AG09309 (cell line): ENCODE results near the gene ZC3H18.

ENCODE experiments used
- DNase-seq: peaks from one replicate; pipeline ENCODE4 v3.0.0-alpha.2; 2010; ENCODE audit warnings: low read depth
- H3K4me3 ChIP-seq: 2 replicates; pipeline ENCODE4 v1.5.1; 2011; ENCODE audit warnings: mild to moderate bottlenecking, low read depth, low read length, moderate library complexity; ENCODE audit not compliant: control insufficient read depth
- TF ChIP-seq, protein P1 (sequence below): IDR thresholded peaks from 2 replicates; pipeline ENCODE4 v1.5.1; 2011; ENCODE audit warnings: mild to moderate bottlenecking, low read depth, low read length, inconsistent platforms; ENCODE audit not compliant: insufficient read depth, control insufficient read depth; ENCODE audit errors: missing control alignments

The ZC3H18 gene

DNA sequence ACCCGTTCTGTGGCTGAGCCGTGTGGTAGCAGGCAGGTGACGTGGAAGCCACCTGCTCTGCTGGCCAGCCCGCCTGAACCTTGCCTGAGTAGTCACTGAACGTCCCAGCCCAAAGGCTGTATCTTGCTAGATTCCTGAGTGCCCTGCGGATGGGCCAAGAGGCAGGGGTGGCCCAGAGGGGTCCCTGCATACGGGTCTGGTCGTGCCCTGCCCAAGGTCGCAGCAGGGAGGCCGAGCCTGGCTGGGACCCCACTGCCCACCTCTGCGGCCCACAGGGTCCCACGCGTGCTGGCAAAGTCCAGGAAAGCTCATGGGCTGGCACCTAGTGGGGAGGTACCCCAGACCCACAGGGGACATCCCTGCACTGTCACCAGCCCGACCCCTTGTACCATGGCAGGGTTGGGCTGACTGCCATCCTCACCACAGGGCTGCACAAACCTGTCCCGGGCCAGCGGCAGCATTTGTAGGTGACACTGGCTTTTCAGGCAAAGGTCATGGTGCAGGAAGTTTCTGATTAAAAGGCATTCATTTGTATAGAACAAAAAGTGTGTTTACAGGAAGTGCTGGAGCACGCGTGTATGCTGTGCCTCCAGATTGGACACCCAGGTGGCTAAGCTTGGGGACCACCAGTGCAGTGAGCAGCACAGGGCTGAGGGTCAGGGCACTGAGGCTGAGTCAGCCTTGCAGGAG, 45.1 kb upstream of the ZC3H18 start:
- H3K4me3 ChIP-seq = no peak overlapping the region
- DNase-seq = no peak
- TF ChIP-seq, protein P1, sequence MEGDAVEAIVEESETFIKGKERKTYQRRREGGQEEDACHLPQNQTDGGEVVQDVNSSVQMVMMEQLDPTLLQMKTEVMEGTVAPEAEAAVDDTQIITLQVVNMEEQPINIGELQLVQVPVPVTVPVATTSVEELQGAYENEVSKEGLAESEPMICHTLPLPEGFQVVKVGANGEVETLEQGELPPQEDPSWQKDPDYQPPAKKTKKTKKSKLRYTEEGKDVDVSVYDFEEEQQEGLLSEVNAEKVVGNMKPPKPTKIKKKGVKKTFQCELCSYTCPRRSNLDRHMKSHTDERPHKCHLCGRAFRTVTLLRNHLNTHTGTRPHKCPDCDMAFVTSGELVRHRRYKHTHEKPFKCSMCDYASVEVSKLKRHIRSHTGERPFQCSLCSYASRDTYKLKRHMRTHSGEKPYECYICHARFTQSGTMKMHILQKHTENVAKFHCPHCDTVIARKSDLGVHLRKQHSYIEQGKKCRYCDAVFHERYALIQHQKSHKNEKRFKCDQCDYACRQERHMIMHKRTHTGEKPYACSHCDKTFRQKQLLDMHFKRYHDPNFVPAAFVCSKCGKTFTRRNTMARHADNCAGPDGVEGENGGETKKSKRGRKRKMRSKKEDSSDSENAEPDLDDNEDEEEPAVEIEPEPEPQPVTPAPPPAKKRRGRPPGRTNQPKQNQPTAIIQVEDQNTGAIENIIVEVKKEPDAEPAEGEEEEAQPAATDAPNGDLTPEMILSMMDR = no peak

DNA sequence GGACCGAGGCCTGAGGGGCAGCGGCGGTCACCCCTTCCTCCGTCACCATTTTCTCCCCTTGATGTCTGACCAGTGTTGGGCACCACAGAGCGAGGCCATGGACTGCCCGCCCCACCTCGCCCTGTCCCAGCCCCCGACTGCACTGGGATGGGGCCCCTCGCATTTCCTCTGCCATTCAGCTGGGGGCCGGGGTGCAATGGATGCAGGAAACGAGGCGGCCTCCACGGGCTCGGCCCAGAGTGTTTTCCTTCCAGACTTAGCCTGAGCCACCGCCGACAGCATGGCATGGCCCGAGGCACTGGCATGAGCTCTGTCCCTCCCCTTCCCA, 44.6 kb upstream of the ZC3H18 start:
- H3K4me3 ChIP-seq = no peak overlapping the region
- TF ChIP-seq, protein P1 = no peak
- DNase-seq = no peak

DNA sequence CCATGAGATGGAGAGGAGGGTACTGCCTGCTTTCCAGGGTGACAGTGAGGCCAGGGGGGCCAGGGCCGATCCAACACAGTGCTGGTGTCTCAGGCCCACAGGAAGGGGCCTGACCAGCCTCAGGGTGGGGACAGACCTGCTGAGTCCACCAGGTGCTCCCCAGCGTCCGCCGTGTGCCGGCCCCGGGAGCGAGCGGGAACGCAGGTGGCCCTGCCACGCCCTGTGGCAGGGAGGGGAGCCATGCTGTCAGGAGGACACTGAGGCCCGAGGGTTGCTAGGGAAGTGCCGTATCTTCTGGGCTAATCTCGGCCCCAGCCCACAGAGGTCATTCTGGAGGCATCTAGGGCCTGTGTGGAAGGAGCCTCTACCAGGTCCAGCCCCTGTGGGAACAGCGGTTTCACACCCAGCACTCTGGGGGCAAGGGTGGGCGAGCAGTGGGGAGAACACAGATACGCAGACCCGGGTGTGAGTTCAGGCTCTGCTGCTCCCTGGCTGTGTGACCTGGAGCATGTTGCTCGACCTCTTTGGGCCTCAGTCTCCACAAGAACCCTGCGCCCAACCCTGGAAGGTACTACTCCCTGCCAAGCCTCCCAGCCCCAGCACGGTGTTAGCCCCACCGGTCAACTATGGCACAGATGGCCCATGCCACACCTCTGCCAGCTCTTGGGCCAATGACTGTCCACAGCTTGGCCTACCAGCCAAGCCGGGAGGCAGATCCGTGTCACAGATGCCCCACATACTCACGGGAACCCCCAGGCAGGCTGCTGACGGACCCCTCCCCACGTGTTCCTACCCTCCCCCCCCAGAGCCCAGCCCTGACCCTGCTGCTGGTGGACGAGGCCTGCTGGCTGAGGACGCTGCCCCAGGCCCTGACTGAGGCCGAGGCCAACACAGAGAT, 43.9 kb upstream of the ZC3H18 start:
- H3K4me3 ChIP-seq = no peak overlapping the region
- TF ChIP-seq, protein P1 = no peak
- DNase-seq = no peak

DNA sequence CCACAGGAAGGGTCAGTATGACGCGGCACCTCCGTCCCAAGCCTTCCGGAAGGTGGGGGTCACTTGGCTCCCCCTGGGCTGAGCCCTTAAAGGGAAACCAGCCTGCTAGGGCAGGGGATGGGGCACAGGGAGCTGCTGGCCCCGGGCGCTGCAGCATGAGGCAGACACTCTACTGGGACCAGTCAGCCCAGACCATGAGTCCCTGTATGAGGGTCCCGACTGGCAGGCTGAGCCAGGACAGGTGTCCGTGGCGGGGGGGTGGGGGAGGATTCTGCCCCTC, 43.4 kb upstream of the ZC3H18 start:
- TF ChIP-seq, protein P1 = no peak
- DNase-seq = no peak
- no peak overlapping the region for H3K4me3 ChIP-seq

DNA sequence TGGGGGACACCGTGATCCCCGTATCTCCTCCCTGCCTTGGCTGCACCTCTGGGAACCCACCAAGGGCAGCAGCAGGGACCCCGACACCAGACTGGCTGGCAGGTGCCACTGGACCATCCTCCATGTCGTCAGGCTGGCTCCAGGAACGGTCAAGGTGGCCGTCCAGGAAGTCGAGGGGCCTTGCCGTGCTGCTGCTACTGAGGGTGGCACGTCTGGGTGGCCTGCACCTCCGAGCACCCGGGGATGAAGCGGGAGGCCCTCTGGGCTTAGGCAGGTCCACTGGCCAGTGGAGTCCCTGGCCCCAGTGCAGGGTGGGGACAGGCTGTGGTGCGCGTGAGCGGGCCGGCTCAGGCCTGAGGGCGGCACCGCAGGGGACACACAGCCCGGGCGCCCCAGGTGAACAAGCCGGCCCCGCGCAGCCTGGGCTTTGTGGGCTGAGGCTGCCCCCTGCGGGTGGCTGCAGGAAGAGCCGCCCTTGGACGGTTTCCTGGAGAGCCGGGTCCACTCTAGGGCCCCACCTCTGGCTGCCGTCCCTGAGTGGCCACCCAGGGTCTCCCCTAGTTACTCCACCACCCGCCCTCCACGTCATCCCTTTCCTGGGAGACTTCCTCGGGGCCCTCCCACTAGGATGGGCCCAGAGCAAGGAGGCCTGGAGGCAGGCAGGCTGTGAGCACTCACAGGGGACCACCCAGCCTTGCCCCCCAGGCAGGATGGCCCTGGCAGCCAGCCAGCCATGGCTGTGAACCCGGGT, 42.8 kb upstream of the ZC3H18 start:
- H3K4me3 ChIP-seq = no peak overlapping the region
- TF ChIP-seq, protein P1 = peak; percentile 81
- no peak for DNase-seq

DNA sequence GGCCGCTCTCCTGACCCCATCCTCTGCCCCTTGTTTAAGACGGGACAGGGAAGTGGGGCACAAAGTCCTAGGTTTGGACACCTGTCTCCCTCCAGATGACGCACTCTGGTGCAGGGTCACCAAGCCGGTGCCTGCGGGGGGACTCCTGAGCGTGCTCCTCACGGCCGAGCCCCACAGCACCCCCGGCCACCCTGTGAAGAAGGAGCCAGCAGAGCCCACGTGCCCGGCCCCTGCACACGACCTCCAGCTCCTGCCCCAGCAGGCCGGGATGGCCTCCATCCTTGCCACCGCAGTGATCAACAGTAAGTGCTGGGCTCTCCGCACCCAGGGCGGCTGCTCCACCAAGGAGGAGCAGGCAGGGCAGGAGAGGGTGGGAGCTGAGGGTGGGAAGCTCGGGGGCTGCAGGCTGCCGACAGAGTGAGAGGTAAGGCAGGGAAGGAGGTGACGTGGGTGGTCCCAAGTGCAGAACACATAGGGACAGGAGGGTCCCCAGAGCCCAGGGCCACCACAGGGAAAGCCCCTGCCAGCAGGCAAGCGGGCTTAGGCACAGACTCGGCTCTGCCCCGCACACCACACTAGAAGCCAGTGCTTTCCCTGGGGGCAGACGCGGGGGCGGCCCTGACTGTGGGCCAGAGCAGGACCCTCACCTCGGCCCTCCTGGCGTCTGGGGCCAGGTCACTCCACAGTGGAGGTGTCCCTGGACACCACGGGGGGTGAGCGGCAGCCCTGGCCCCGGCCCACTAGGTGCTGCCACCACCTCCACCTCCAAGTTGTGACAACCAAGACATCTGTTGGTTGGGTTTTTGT, 42.1 kb upstream of the ZC3H18 start:
- TF ChIP-seq, protein P1 = no peak
- H3K4me3 ChIP-seq = no peak overlapping the region
- no peak for DNase-seq
